NOMO-1 treated with dmso at 0.1 percent for 144 hours (cell line): ENCODE results near the gene ZNF440.
A peak's percentile ranks its signal among the peaks of the same experiment; 100 is the strongest.
"Not testable (repeated sequence)": the region's sequence is repeated elsewhere in the genome, so short reads cannot be mapped to it uniquely, and the experiment has no call there.

Experiments used
- DNase-seq: peaks from one replicate; lab custom pipeline; 2025; ENCODE audit not compliant: unreplicated experiment; lab: John Stamatoyannopoulos, UW

ZNF440 gene

GRCh38 chr19:11814029-11814699 lies at the start of gene ZNF440:
ZNF440 (plus strand) TSS chr19:11814273; CDS start chr19:11814448, 175 bp downstream.
- peak; percentile 75 for DNase-seq

- DNase-seq, result peak; percentile 87
Observed at GRCh38 chr19:11766597-11767591, 47.2 kb upstream of the ZNF440 start, which contains the start of gene ZNF441. ZNF441 (plus strand) TSS chr19:11767000; CDS start chr19:11767194, 194 bp downstream.

GRCh38 chr19:11767633-11768133 lies 46.4 kb upstream of the ZNF440 start:
- DNase-seq, result no peak

GRCh38 chr19:11769995-11770394 lies 44.1 kb upstream of the ZNF440 start:
- DNase-seq, result no peak

- DNase-seq, result not testable (repeated sequence)
Observed at GRCh38 chr19:11771520-11771919, 42.6 kb upstream of the ZNF440 start.

- not testable (repeated sequence) for DNase-seq
Observed at GRCh38 chr19:11776669-11777068, 37.4 kb upstream of the ZNF440 start.

- DNase-seq, result no peak
Observed at GRCh38 chr19:11780431-11781020, 33.5 kb upstream of the ZNF440 start.

- no peak for DNase-seq
Observed at GRCh38 chr19:11781295-11782057, 32.6 kb upstream of the ZNF440 start.

GRCh38 chr19:11783767-11784166 lies 30.3 kb upstream of the ZNF440 start:
- DNase-seq, result no peak

- no peak for DNase-seq
Observed at GRCh38 chr19:11784356-11784755, 29.7 kb upstream of the ZNF440 start.

GRCh38 chr19:11787536-11787935 lies 26.5 kb upstream of the ZNF440 start:
- DNase-seq, result no peak

- DNase-seq, result no peak
Observed at GRCh38 chr19:11792942-11793341, 21.1 kb upstream of the ZNF440 start.

- DNase-seq, result peak; percentile 45
Observed at GRCh38 chr19:11797491-11797890, 16.6 kb upstream of the ZNF440 start.

- peak; percentile 39 for DNase-seq
Observed at GRCh38 chr19:11798391-11799330, 15.4 kb upstream of the ZNF440 start, which contains the start of gene ZNF491. ZNF491 (plus strand) TSS chr19:11798523; CDS start chr19:11805954, 7,431 bp downstream.

- DNase-seq, result no peak
Observed at GRCh38 chr19:11806354-11807098, 7.5 kb upstream of the ZNF440 start.

- DNase-seq, result no peak
Observed at GRCh38 chr19:11807099-11807380, 7.0 kb upstream of the ZNF440 start.

- no peak for DNase-seq
Observed at GRCh38 chr19:11813703-11814028, 407 bp upstream of the ZNF440 start.

GRCh38 chr19:11814700-11815035 lies 595 bp downstream of the ZNF440 start:
- DNase-seq, result peak; percentile 10

GRCh38 chr19:11821474-11822109 lies 7.5 kb downstream of the ZNF440 start:
- no peak for DNase-seq
